GM18520 (cell line): ENCODE results near the gene TYSND1.
"Not testable (repeated sequence)": the region's sequence is repeated elsewhere in the genome, so short reads cannot be mapped to it uniquely, and the experiment has no call there.

Experiments
- ATAC-seq: cut with Tn5 transposase; IDR thresholded peaks from one replicate; pipeline ENCODE4 v1.9.1; 2021; ENCODE audit not compliant: unreplicated experiment

The TYSND1 gene

GRCh38 chr10:70164163-70164562 is 17.7 kb upstream of the TYSND1 start:
- ATAC-seq: no peak

GRCh38 chr10:70163448-70163847 is 16.9 kb upstream of the TYSND1 start:
- no peak for ATAC-seq

- ATAC-seq: peak; percentile 71
Measured at GRCh38 chr10:70162892-70163201, 16.3 kb upstream of the TYSND1 start.

- ATAC-seq: no peak
Measured at GRCh38 chr10:70162151-70162891, 15.8 kb upstream of the TYSND1 start.

GRCh38 chr10:70160798-70161197 is 14.3 kb upstream of the TYSND1 start:
- ATAC-seq: no peak

GRCh38 chr10:70159366-70159765 is 12.9 kb upstream of the TYSND1 start:
- ATAC-seq: not testable (repeated sequence)

GRCh38 chr10:70158113-70158512 is 11.6 kb upstream of the TYSND1 start:
- ATAC-seq: no peak

GRCh38 chr10:70155255-70155838 is 8.8 kb upstream of the TYSND1 start:
- ATAC-seq: no peak

GRCh38 chr10:70148516-70148915 is 2.0 kb upstream of the TYSND1 start:
- no peak for ATAC-seq

GRCh38 chr10:70147259-70147625 is 742 bp upstream of the TYSND1 start:
- no peak for ATAC-seq

- ATAC-seq: peak; percentile 29
Measured at GRCh38 chr10:70145666-70146488, 623 bp downstream of the TYSND1 start.

GRCh38 chr10:70145166-70145665 is 1.3 kb downstream of the TYSND1 start:
- ATAC-seq: peak; percentile 4

GRCh38 chr10:70144372-70145110 is 2.0 kb downstream of the TYSND1 start:
- ATAC-seq: no peak

- no peak for ATAC-seq
Measured at GRCh38 chr10:70142555-70142954, 3.9 kb downstream of the TYSND1 start.

GRCh38 chr10:70140297-70140696 is 6.2 kb downstream of the TYSND1 start:
- no peak for ATAC-seq

GRCh38 chr10:70139997-70140250 is 6.6 kb downstream of the TYSND1 start:
- ATAC-seq: no peak

- ATAC-seq: no peak
Measured at GRCh38 chr10:70139151-70139996, 7.1 kb downstream of the TYSND1 start.

GRCh38 chr10:70137927-70138883 is 8.3 kb downstream of the TYSND1 start:
- ATAC-seq: no peak

GRCh38 chr10:70137135-70137534 is 9.4 kb downstream of the TYSND1 start:
- ATAC-seq: no peak

- ATAC-seq: no peak
Measured at GRCh38 chr10:70135684-70136083, 10.8 kb downstream of the TYSND1 start.
